ENCODE data around the gene CFAP299. TPM values are rescaled to one million over a fixed set of nuclear protein-coding genes. Genes with fewer than 3 reads are reported as not detected.

The CFAP299 gene
- total and polyA plus RNA-seq, 2 donors from 2014 or later, result 1.1 TPM; not detected in 1

DNA sequence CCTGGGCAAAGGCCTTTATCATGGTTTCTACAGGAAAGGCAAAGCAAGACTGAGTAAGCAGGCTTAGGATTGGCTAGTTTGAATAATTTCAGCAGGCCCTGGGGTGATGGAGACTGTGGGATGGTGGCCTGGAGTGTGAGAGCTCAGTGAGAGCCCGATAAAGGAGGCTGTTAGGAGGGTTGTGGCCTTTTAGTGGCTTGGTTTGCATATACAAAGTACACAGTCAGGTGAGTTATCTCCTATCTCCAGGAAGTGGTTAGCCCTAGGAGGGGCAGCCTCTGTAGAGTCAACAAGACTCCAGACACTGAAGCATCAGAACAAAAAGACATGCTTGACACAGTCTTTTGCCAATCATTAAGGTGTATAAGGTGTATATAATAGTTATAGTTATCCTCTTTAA, 157.2 kb downstream of the CFAP299 start:
- FAIRE-seq (no peak), DNase-seq (no peak)
- TF ChIP-seq CTCF (IDR thresholded peaks at IDR 0.05; ENCODE audit: borderline replicate concordance, extremely low read depth, insufficient read depth), result no peak
- Histone ChIP-seq H3K4me3 (ENCODE audit: low read length in 3 of 3) (no peak overlapping the region), H3K27me3 (ENCODE audit: control insufficient read depth, insufficient read depth, low read length) (no peaks in the 10 kb centered on the region), H3K9me3 (ENCODE audit: control insufficient read depth in 2 of 3, insufficient read depth in 1 of 3, low read length in 3 of 3) (peaks cover 0 to 13% (median 0%) of the 10 kb centered on the region in 3 donors), H3K4me1 (ENCODE audit: control insufficient read depth in 2 of 3, insufficient read depth in 2 of 3, low read depth in 1 of 3, low read length in 3 of 3) (no peaks in the 10 kb centered on the region), H3K27ac (ENCODE audit: low read depth in 2 of 2, low read length in 2 of 2) (no peak overlapping the region), H3K9ac (ENCODE audit: low read length in 3 of 3) (no peak overlapping the region), H3K36me3 (ENCODE audit: control insufficient read depth in 2 of 3, insufficient read depth in 3 of 3, low read length in 3 of 3) (no peaks in the 10 kb centered on the region)
- intact Hi-C loops (cut with DNase I), result no loop called here

DNA sequence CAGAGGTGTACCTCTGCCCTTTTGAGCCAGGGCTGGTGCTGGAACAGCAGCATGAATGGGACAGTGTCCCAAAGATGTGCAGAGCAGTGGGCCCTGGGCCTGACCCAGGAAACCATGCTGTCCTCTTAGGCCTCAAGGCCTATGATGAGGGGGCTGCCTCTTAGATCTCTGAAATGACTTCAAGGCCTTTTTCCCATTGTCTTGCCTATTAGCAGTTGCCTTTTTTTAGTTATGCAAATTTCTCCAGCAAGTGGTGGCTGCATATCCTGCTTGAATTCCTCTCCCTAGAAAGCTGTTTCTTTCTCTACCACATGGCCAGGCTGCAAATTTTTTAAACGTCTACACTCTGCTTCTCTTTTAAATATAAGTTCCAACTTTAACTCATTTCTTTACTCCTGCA, 160.3 kb downstream of the CFAP299 start:
- Histone ChIP-seq H3K9ac (ENCODE audit: low read length in 3 of 3) (no peak overlapping the region), H3K4me1 (ENCODE audit: control insufficient read depth in 2 of 3, insufficient read depth in 2 of 3, low read depth in 1 of 3, low read length in 3 of 3) (no peaks in the 10 kb centered on the region), H3K27me3 (ENCODE audit: control insufficient read depth, insufficient read depth, low read length) (no peaks in the 10 kb centered on the region), H3K9me3 (ENCODE audit: control insufficient read depth in 2 of 3, insufficient read depth in 1 of 3, low read length in 3 of 3) (peaks cover 0 to 16% (median 0%) of the 10 kb centered on the region in 3 donors), H3K4me3 (ENCODE audit: low read length in 3 of 3) (no peak overlapping the region), H3K27ac (ENCODE audit: low read depth in 2 of 2, low read length in 2 of 2) (no peak overlapping the region), H3K36me3 (ENCODE audit: control insufficient read depth in 2 of 3, insufficient read depth in 3 of 3, low read length in 3 of 3) (no peaks in the 10 kb centered on the region)
- TF ChIP-seq CTCF (IDR thresholded peaks at IDR 0.05; ENCODE audit: borderline replicate concordance, extremely low read depth, insufficient read depth), result no peak
- intact Hi-C loops (cut with DNase I), result no loop called here
- FAIRE-seq (no peak), DNase-seq (no peak)

- Histone ChIP-seq H3K4me1 (ENCODE audit: control insufficient read depth in 2 of 3, insufficient read depth in 2 of 3, low read depth in 1 of 3, low read length in 3 of 3) (no peaks in the 10 kb centered on the region), H3K27ac (ENCODE audit: low read depth in 2 of 2, low read length in 2 of 2) (no peak overlapping the region), H3K27me3 (ENCODE audit: control insufficient read depth, insufficient read depth, low read length) (no peaks in the 10 kb centered on the region), H3K36me3 (ENCODE audit: control insufficient read depth in 2 of 3, insufficient read depth in 3 of 3, low read length in 3 of 3) (no peaks in the 10 kb centered on the region), H3K9me3 (ENCODE audit: control insufficient read depth in 2 of 3, insufficient read depth in 1 of 3, low read length in 3 of 3) (peaks cover 0 to 16% (median 0%) of the 10 kb centered on the region in 3 donors), H3K4me3 (ENCODE audit: low read length in 3 of 3) (no peak overlapping the region), H3K9ac (ENCODE audit: low read length in 3 of 3) (no peak overlapping the region)
- no peak for FAIRE-seq
- DNase-seq, result no peak
- no peak for TF ChIP-seq CTCF (IDR thresholded peaks at IDR 0.05; ENCODE audit: borderline replicate concordance, extremely low read depth, insufficient read depth)
- intact Hi-C loops (cut with DNase I), result no loop called here
Observed at GRCh38 chr4:80498725-80499124, 163.2 kb downstream of the CFAP299 start.

DNA sequence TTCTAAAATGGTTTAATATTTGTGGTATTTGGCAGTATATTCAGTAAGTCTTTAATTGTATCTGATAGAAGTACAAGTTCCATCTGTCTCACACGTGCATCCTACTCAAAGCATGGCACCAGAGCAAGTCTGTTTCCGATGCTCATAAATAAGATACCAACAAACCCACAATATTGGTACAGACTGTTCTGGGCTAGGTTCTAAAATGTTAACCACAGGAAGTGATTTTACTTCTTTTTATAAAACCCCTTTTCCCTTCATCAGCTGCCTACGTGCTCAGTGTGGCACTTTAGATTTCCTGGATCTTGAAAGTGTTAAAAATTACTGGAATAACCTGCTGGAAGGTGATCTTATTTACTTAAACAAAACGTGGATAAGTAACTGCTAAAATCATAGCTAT, 165.1 kb downstream of the CFAP299 start:
- intact Hi-C loops (cut with DNase I), result no loop called here
- Histone ChIP-seq H3K9me3 (ENCODE audit: control insufficient read depth in 2 of 3, insufficient read depth in 1 of 3, low read length in 3 of 3) (peaks cover 0 to 16% (median 0%) of the 10 kb centered on the region in 3 donors), H3K27ac (ENCODE audit: low read depth in 2 of 2, low read length in 2 of 2) (no peak overlapping the region), H3K9ac (ENCODE audit: low read length in 3 of 3) (no peak overlapping the region), H3K36me3 (ENCODE audit: control insufficient read depth in 2 of 3, insufficient read depth in 3 of 3, low read length in 3 of 3) (no peaks in the 10 kb centered on the region), H3K4me1 (ENCODE audit: control insufficient read depth in 2 of 3, insufficient read depth in 2 of 3, low read depth in 1 of 3, low read length in 3 of 3) (no peaks in the 10 kb centered on the region), H3K4me3 (ENCODE audit: low read length in 3 of 3) (no peak overlapping the region), H3K27me3 (ENCODE audit: control insufficient read depth, insufficient read depth, low read length) (no peaks in the 10 kb centered on the region)
- FAIRE-seq (no peak), DNase-seq (no peak)
- no peak for TF ChIP-seq CTCF (IDR thresholded peaks at IDR 0.05; ENCODE audit: borderline replicate concordance, extremely low read depth, insufficient read depth)

Data from kidney (tissue), 14 donors.